ENCODE results near the gene PIK3AP1.

Gene PIK3AP1

GRCh38 chr10:96655461-96656197, 64.7 kb downstream of the PIK3AP1 start:
- Histone ChIP-seq H3K9me3 (ENCODE audit: low read depth, low read length) (no peaks in the 10 kb centered on the region), H3K9ac (ENCODE audit: insufficient read length) (no peak overlapping the region), H3K4me3 (no peak overlapping the region), H3K36me3 (ENCODE audit: insufficient read depth, low read length) (no peaks in the 10 kb centered on the region), H3K27ac (no peak overlapping the region)
- DNase-seq (ENCODE audit: low read depth, low spot score) = no peak
- no peak for TF ChIP-seq EZH2 (IDR thresholded peaks at IDR 0.05)
- no peak for TF ChIP-seq POLR2AphosphoS5 (IDR thresholded peaks at IDR 0.05; ENCODE audit: borderline replicate concordance, low read depth, low read length)
- TF ChIP-seq FOXP2 (optimal IDR thresholded peaks at IDR 0.05; ENCODE audit: control extremely low read depth, extremely low read length, insufficient read depth) = no peak

GRCh38 chr10:96651998-96652431, 68.3 kb downstream of the PIK3AP1 start:
- H3K9me3 ChIP-seq (ENCODE audit: low read depth, low read length) = no peaks in the 10 kb centered on the region
- no peaks in the 10 kb centered on the region for H3K36me3 ChIP-seq (ENCODE audit: insufficient read depth, low read length)
- H3K27ac ChIP-seq = no peak overlapping the region
- TF ChIP-seq FOXP2 (optimal IDR thresholded peaks at IDR 0.05; ENCODE audit: control extremely low read depth, extremely low read length, insufficient read depth) (no peak), EZH2 (IDR thresholded peaks at IDR 0.05) (no peak), POLR2AphosphoS5 (IDR thresholded peaks at IDR 0.05; ENCODE audit: borderline replicate concordance, low read depth, low read length) (no peak)
- no peak for DNase-seq (ENCODE audit: low read depth, low spot score)
- no peak overlapping the region for H3K4me3 ChIP-seq
- H3K9ac ChIP-seq (ENCODE audit: insufficient read length) = no peak overlapping the region

- TF ChIP-seq EZH2 (IDR thresholded peaks at IDR 0.05) (no peak), POLR2AphosphoS5 (IDR thresholded peaks at IDR 0.05; ENCODE audit: borderline replicate concordance, low read depth, low read length) (no peak), FOXP2 (optimal IDR thresholded peaks at IDR 0.05; ENCODE audit: control extremely low read depth, extremely low read length, insufficient read depth) (no peak)
- no peaks in the 10 kb centered on the region for H3K36me3 ChIP-seq (ENCODE audit: insufficient read depth, low read length)
These were observed 69.4 kb downstream of the PIK3AP1 start for GRCh38 chr10:96650958-96651357.

GRCh38 chr10:96648297-96648696, 72.0 kb downstream of the PIK3AP1 start:
- Histone ChIP-seq H3K9ac (ENCODE audit: insufficient read length) (no peak overlapping the region), H3K36me3 (ENCODE audit: insufficient read depth, low read length) (no peaks in the 10 kb centered on the region), H3K27ac (no peak overlapping the region), H3K4me3 (no peak overlapping the region), H3K9me3 (ENCODE audit: low read depth, low read length) (no peaks in the 10 kb centered on the region)
- DNase-seq (ENCODE audit: low read depth, low spot score) = no peak
- TF ChIP-seq EZH2 (IDR thresholded peaks at IDR 0.05) (no peak), POLR2AphosphoS5 (IDR thresholded peaks at IDR 0.05; ENCODE audit: borderline replicate concordance, low read depth, low read length) (no peak), FOXP2 (optimal IDR thresholded peaks at IDR 0.05; ENCODE audit: control extremely low read depth, extremely low read length, insufficient read depth) (no peak)

More at GRCh38 chr10:96650958-96651357, 69.4 kb downstream of the PIK3AP1 start:
- H3K9me3 ChIP-seq (ENCODE audit: low read depth, low read length) = no peaks in the 10 kb centered on the region
- no peak overlapping the region for H3K27ac ChIP-seq
- no peak overlapping the region for H3K4me3 ChIP-seq
- no peak for DNase-seq (ENCODE audit: low read depth, low spot score)
- H3K9ac ChIP-seq (ENCODE audit: insufficient read length) = no peak overlapping the region

- Histone ChIP-seq H3K9ac (ENCODE audit: insufficient read length) (no peak overlapping the region), H3K27ac (no peak overlapping the region), H3K9me3 (ENCODE audit: low read depth, low read length) (no peaks in the 10 kb centered on the region), H3K4me3 (no peak overlapping the region), H3K36me3 (ENCODE audit: insufficient read depth, low read length) (no peaks in the 10 kb centered on the region)
- TF ChIP-seq EZH2 (IDR thresholded peaks at IDR 0.05) (no peak), FOXP2 (optimal IDR thresholded peaks at IDR 0.05; ENCODE audit: control extremely low read depth, extremely low read length, insufficient read depth) (no peak), POLR2AphosphoS5 (IDR thresholded peaks at IDR 0.05; ENCODE audit: borderline replicate concordance, low read depth, low read length) (no peak)
- DNase-seq (ENCODE audit: low read depth, low spot score) = no peak
These were observed 72.8 kb downstream of the PIK3AP1 start for GRCh38 chr10:96647466-96647865.

GRCh38 chr10:96646751-96647166, 73.6 kb downstream of the PIK3AP1 start:
- TF ChIP-seq EZH2 (IDR thresholded peaks at IDR 0.05) (no peak), POLR2AphosphoS5 (IDR thresholded peaks at IDR 0.05; ENCODE audit: borderline replicate concordance, low read depth, low read length) (no peak), FOXP2 (optimal IDR thresholded peaks at IDR 0.05; ENCODE audit: control extremely low read depth, extremely low read length, insufficient read depth) (no peak)
- Histone ChIP-seq H3K9me3 (ENCODE audit: low read depth, low read length) (no peaks in the 10 kb centered on the region), H3K36me3 (ENCODE audit: insufficient read depth, low read length) (no peaks in the 10 kb centered on the region), H3K27ac (no peak overlapping the region), H3K4me3 (no peak overlapping the region), H3K9ac (ENCODE audit: insufficient read length) (no peak overlapping the region)
- no peak for DNase-seq (ENCODE audit: low read depth, low spot score)

GRCh38 chr10:96646301-96646700, 74.0 kb downstream of the PIK3AP1 start:
- no peak for DNase-seq (ENCODE audit: low read depth, low spot score)
- no peak overlapping the region for H3K27ac ChIP-seq
- no peaks in the 10 kb centered on the region for H3K36me3 ChIP-seq (ENCODE audit: insufficient read depth, low read length)
- no peaks in the 10 kb centered on the region for H3K9me3 ChIP-seq (ENCODE audit: low read depth, low read length)
- H3K4me3 ChIP-seq = no peak overlapping the region
- no peak overlapping the region for H3K9ac ChIP-seq (ENCODE audit: insufficient read length)
- TF ChIP-seq EZH2 (IDR thresholded peaks at IDR 0.05) (no peak), POLR2AphosphoS5 (IDR thresholded peaks at IDR 0.05; ENCODE audit: borderline replicate concordance, low read depth, low read length) (no peak), FOXP2 (optimal IDR thresholded peaks at IDR 0.05; ENCODE audit: control extremely low read depth, extremely low read length, insufficient read depth) (no peak)

- TF ChIP-seq FOXP2 (optimal IDR thresholded peaks at IDR 0.05; ENCODE audit: control extremely low read depth, extremely low read length, insufficient read depth) (no peak), POLR2AphosphoS5 (IDR thresholded peaks at IDR 0.05; ENCODE audit: borderline replicate concordance, low read depth, low read length) (no peak), EZH2 (IDR thresholded peaks at IDR 0.05) (no peak)
- no peaks in the 10 kb centered on the region for H3K9me3 ChIP-seq (ENCODE audit: low read depth, low read length)
- no peak overlapping the region for H3K27ac ChIP-seq
- no peaks in the 10 kb centered on the region for H3K36me3 ChIP-seq (ENCODE audit: insufficient read depth, low read length)
- DNase-seq (ENCODE audit: low read depth, low spot score) = no peak
- no peak overlapping the region for H3K4me3 ChIP-seq
- H3K9ac ChIP-seq (ENCODE audit: insufficient read length) = no peak overlapping the region
These were observed 75.1 kb downstream of the PIK3AP1 start for GRCh38 chr10:96645191-96645721.

Measured in SK-N-MC (cell line).